HUES64 (cell line): Measurements from ENCODE around the gene UNC45A.

ENCODE experiments used
- H3K27ac ChIP-seq: 2 replicates; pipeline ENCODE4 v1.7.0; 2013; ENCODE audit warnings: low read depth, low read length, inconsistent platforms
- H3K27me3 ChIP-seq: 2 replicates; pipeline ENCODE4 v1.6.1; 2013; ENCODE audit warnings: mild to moderate bottlenecking, low read length; ENCODE audit not compliant: insufficient read depth
- H3K36me3 ChIP-seq: 2 replicates; pipeline ENCODE4 v1.6.1; 2013; ENCODE audit warnings: mild to moderate bottlenecking, low read length; ENCODE audit not compliant: insufficient read depth
- H3K4me1 ChIP-seq: 2 replicates; pipeline ENCODE4 v1.6.1; 2013; ENCODE audit warnings: mild to moderate bottlenecking, low read length, moderate library complexity; ENCODE audit not compliant: insufficient read depth
- H3K4me3 ChIP-seq: 2 replicates; pipeline ENCODE4 v1.5.1; 2013; ENCODE audit warnings: mild to moderate bottlenecking, low read length, moderate library complexity
- H3K9ac ChIP-seq: 2 replicates; pipeline ENCODE4 v1.6.1; 2013; ENCODE audit warnings: mild to moderate bottlenecking, low read depth, low read length
- H3K9me3 ChIP-seq: 2 replicates; pipeline ENCODE4 v1.6.1; 2013; ENCODE audit warnings: low read depth, low read length; ENCODE audit not compliant: insufficient read depth
- WGBS: fragments of 150-250, 120-280 bp; methylation state at CpG from one replicate; pipeline ENCODE4 v1.1.7; 2013; ENCODE audit warnings: missing lambda C conversion rate; 5-methylcytosine and 5-hydroxymethylcytosine counted together

The UNC45A gene

GRCh38 chr15:90982135-90982534 is 47.0 kb downstream of the UNC45A start:
- Histone ChIP-seq H3K4me3 (no peak overlapping the region), H3K27ac (no peak overlapping the region), H3K9me3 (no peaks in the 10 kb centered on the region), H3K9ac (no peak overlapping the region), H3K27me3 (no peaks in the 10 kb centered on the region), H3K4me1 (no peaks in the 10 kb centered on the region), H3K36me3 (peaks cover 80% of the 10 kb centered on the region)
- 98% methylated on average over 5 of the region's 5 CpGs for WGBS

- 90% methylated on average over 5 of the region's 11 CpGs for WGBS
- no peaks in the 10 kb centered on the region for H3K27me3 ChIP-seq
- H3K36me3 ChIP-seq, result peaks cover 33% of the 10 kb centered on the region
- no peak overlapping the region for H3K4me3 ChIP-seq
- H3K27ac ChIP-seq, result no peak overlapping the region
- H3K4me1 ChIP-seq, result no peaks in the 10 kb centered on the region
- no peak overlapping the region for H3K9ac ChIP-seq
- H3K9me3 ChIP-seq, result no peaks in the 10 kb centered on the region
Measured at GRCh38 chr15:90986790-90987507, 51.9 kb downstream of the UNC45A start.

GRCh38 chr15:90987561-90988141 is 52.6 kb downstream of the UNC45A start:
- no peaks in the 10 kb centered on the region for H3K27me3 ChIP-seq
- peak overlapping the region; percentile 17; the same call in 1 of the 2 replicates for H3K27ac ChIP-seq
- 86% methylated on average over 7 of the region's 7 CpGs for WGBS
- no peaks in the 10 kb centered on the region for H3K4me1 ChIP-seq
- peaks cover 26% of the 10 kb centered on the region for H3K36me3 ChIP-seq
- H3K9ac ChIP-seq, result no peak overlapping the region
- H3K9me3 ChIP-seq, result no peaks in the 10 kb centered on the region
- H3K4me3 ChIP-seq, result no peak overlapping the region

- Histone ChIP-seq H3K36me3 (peaks cover 20% of the 10 kb centered on the region), H3K27ac (no peak overlapping the region), H3K4me1 (no peaks in the 10 kb centered on the region), H3K9me3 (no peaks in the 10 kb centered on the region), H3K27me3 (no peaks in the 10 kb centered on the region), H3K4me3 (no peak overlapping the region), H3K9ac (no peak overlapping the region)
- WGBS, result 85% methylated on average over 6 of the region's 6 CpGs
Measured at GRCh38 chr15:90988296-90988695, 53.2 kb downstream of the UNC45A start.

- Histone ChIP-seq H3K27ac (no peak overlapping the region), H3K9me3 (no peaks in the 10 kb centered on the region), H3K4me3 (no peak overlapping the region), H3K9ac (no peak overlapping the region), H3K36me3 (peaks cover 11% of the 10 kb centered on the region), H3K27me3 (no peaks in the 10 kb centered on the region), H3K4me1 (no peaks in the 10 kb centered on the region)
- WGBS, result 94% methylated on average over 7 of the region's 7 CpGs
Measured at GRCh38 chr15:90989040-90989768, 54.1 kb downstream of the UNC45A start.

- Histone ChIP-seq H3K9ac (no peak overlapping the region), H3K27me3 (no peaks in the 10 kb centered on the region), H3K27ac (no peak overlapping the region), H3K4me1 (peaks cover 1% of the 10 kb centered on the region; the same call in 1 of the 2 replicates), H3K4me3 (no peak overlapping the region), H3K36me3 (0 out of 2 replicates have a peak, but pooled peaks cover 4% of the 10 kb centered on the region), H3K9me3 (no peaks in the 10 kb centered on the region)
- 94% methylated on average over 4 of the region's 4 CpGs for WGBS
Measured at GRCh38 chr15:90990446-90990845, 55.4 kb downstream of the UNC45A start.

GRCh38 chr15:90991587-90992285 is 56.7 kb downstream of the UNC45A start:
- Histone ChIP-seq H3K9ac (no peak overlapping the region), H3K4me1 (peaks cover 4% of the 10 kb centered on the region; the same call in 1 of the 2 replicates), H3K9me3 (no peaks in the 10 kb centered on the region), H3K27ac (no peak overlapping the region), H3K27me3 (no peaks in the 10 kb centered on the region), H3K36me3 (no peaks in the 10 kb centered on the region), H3K4me3 (no peak overlapping the region)
- WGBS, result 89% methylated on average over 6 of the region's 6 CpGs

- peak overlapping the region; percentile 76 for H3K27ac ChIP-seq
- WGBS, result under 1% methylated on average over 50 of the region's 50 CpGs
- H3K27me3 ChIP-seq, result no peaks in the 10 kb centered on the region
- H3K4me3 ChIP-seq, result peak overlapping the region; percentile 82
- H3K36me3 ChIP-seq, result peaks cover 19% of the 10 kb centered on the region
- no peaks in the 10 kb centered on the region for H3K9me3 ChIP-seq
- H3K9ac ChIP-seq, result peak overlapping the region; percentile 89
- H3K4me1 ChIP-seq, result peaks cover 4% of the 10 kb centered on the region; the same call in 1 of the 2 replicates
Measured at GRCh38 chr15:90994059-90994416, 59.0 kb downstream of the UNC45A start.

- Histone ChIP-seq H3K27me3 (no peaks in the 10 kb centered on the region), H3K9me3 (no peaks in the 10 kb centered on the region), H3K4me3 (peak within 1 kb of the TSS; percentile 82), H3K36me3 (peaks cover 25% of the 10 kb centered on the region), H3K9ac (peak within 1 kb of the TSS; percentile 94), H3K27ac (peak within 1 kb of the TSS; percentile 92), H3K4me1 (peaks cover 4% of the 10 kb centered on the region; the same call in 1 of the 2 replicates)
- WGBS, result under 1% methylated on average over 75 of the region's 75 CpGs
Measured at GRCh38 chr15:90994417-90995311, 59.6 kb downstream of the UNC45A start, which contains the start of gene PRC1. PRC1 (minus strand) TSS chr15:90994535; CDS start chr15:90994417, 118 bp downstream.

GRCh38 chr15:90998737-90999136 is 63.7 kb downstream of the UNC45A start:
- WGBS, result 98% methylated on average over 8 of the region's 8 CpGs
- H3K27me3 ChIP-seq, result no peaks in the 10 kb centered on the region
- peaks cover 57% of the 10 kb centered on the region for H3K36me3 ChIP-seq
- no peaks in the 10 kb centered on the region for H3K9me3 ChIP-seq
- H3K4me3 ChIP-seq, result no peak overlapping the region
- H3K9ac ChIP-seq, result no peak overlapping the region
- H3K27ac ChIP-seq, result no peak overlapping the region
- H3K4me1 ChIP-seq, result peaks cover 4% of the 10 kb centered on the region; the same call in 1 of the 2 replicates
